GM12892 (cell line): ENCODE results near the gene TPO.
"Not testable (repeated sequence)": the region's sequence is repeated elsewhere in the genome, so short reads cannot be mapped to it uniquely, and the experiment has no call there.

Experiments
- DNase-seq: peaks from one replicate; pipeline ENCODE4 v3.0.0; 2011; ENCODE audit not compliant: insufficient read length
- FAIRE-seq: peaks from 2 replicates; lab custom pipeline; 2011; peaks lifted over from hg19 to GRCh38; lab: Jason Lieb, UNC
- POLR2A ChIP-seq: IDR thresholded peaks from 2 replicates; pipeline ENCODE4 v1.6.1; 2011; ENCODE audit warnings: low read depth, low read length, control low read depth
- POLR2AphosphoS5 ChIP-seq: IDR thresholded peaks from 2 replicates; pipeline ENCODE4 v1.6.1; 2011; ENCODE audit warnings: low read depth, low read length, control low read depth
- TAF1 ChIP-seq: IDR thresholded peaks from 2 replicates; pipeline ENCODE4 v1.6.1; 2011; ENCODE audit warnings: low read depth, mild to moderate bottlenecking, control low read depth, low read length, borderline replicate concordance

TPO gene

GRCh38 chr2:1482981-1483380 lies 69.7 kb downstream of the TPO start:
- FAIRE-seq (no peak), DNase-seq (no peak)
- TF ChIP-seq POLR2AphosphoS5, result no peak
- no peak for TF ChIP-seq POLR2A
- TF ChIP-seq TAF1, result no peak

- DNase-seq (no peak), FAIRE-seq (no peak)
- TF ChIP-seq POLR2A, result no peak
- no peak for TF ChIP-seq POLR2AphosphoS5
These were observed 70.3 kb downstream of the TPO start for GRCh38 chr2:1483551-1483950.

GRCh38 chr2:1484131-1484884 lies 71.0 kb downstream of the TPO start:
- no peak for FAIRE-seq
- DNase-seq, result no peak

GRCh38 chr2:1486670-1487069 lies 73.4 kb downstream of the TPO start:
- DNase-seq, result no peak
- no peak for TF ChIP-seq TAF1
- TF ChIP-seq POLR2A, result no peak
- TF ChIP-seq POLR2AphosphoS5, result no peak
- no peak for FAIRE-seq

More at GRCh38 chr2:1484131-1484884, 71.0 kb downstream of the TPO start:
- no peak for TF ChIP-seq POLR2A
- TF ChIP-seq POLR2AphosphoS5, result no peak
- no peak for TF ChIP-seq TAF1

- DNase-seq, result no peak
- TF ChIP-seq TAF1 (no peak), POLR2AphosphoS5 (no peak), POLR2A (no peak)
- FAIRE-seq, result no peak
These were observed 74.5 kb downstream of the TPO start for GRCh38 chr2:1487758-1488157.

GRCh38 chr2:1488181-1488671 lies 75.0 kb downstream of the TPO start:
- DNase-seq, result no peak
- no peak for FAIRE-seq
- TF ChIP-seq POLR2A (no peak), POLR2AphosphoS5 (no peak), TAF1 (no peak)

- FAIRE-seq (no peak), DNase-seq (no peak)
- no peak for TF ChIP-seq POLR2A
- TF ChIP-seq POLR2AphosphoS5, result no peak
- no peak for TF ChIP-seq TAF1
These were observed 75.6 kb downstream of the TPO start for GRCh38 chr2:1488851-1489250.

GRCh38 chr2:1489486-1489885 lies 76.2 kb downstream of the TPO start:
- TF ChIP-seq TAF1 (no peak), POLR2AphosphoS5 (no peak), POLR2A (no peak)
- DNase-seq (no peak), FAIRE-seq (no peak)

GRCh38 chr2:1490381-1490780 lies 77.1 kb downstream of the TPO start:
- DNase-seq, FAIRE-seq: not testable (repeated sequence)

GRCh38 chr2:1491751-1492150 lies 78.5 kb downstream of the TPO start:
- FAIRE-seq (no peak), DNase-seq (no peak)
- TF ChIP-seq POLR2AphosphoS5 (no peak), TAF1 (no peak), POLR2A (no peak)

- FAIRE-seq, DNase-seq: not testable (repeated sequence)
These were observed 79.0 kb downstream of the TPO start for GRCh38 chr2:1492231-1492630.

- TF ChIP-seq TAF1 (no peak), POLR2A (no peak), POLR2AphosphoS5 (no peak)
- DNase-seq (no peak), FAIRE-seq (no peak)
These were observed 79.6 kb downstream of the TPO start for GRCh38 chr2:1492711-1493430.

- TF ChIP-seq POLR2A (no peak), POLR2AphosphoS5 (no peak), TAF1 (no peak)
- FAIRE-seq, result no peak
- no peak for DNase-seq
These were observed 80.3 kb downstream of the TPO start for GRCh38 chr2:1493431-1494126.
